ENCODE data around the gene BNC2.

The BNC2 gene

DNA sequence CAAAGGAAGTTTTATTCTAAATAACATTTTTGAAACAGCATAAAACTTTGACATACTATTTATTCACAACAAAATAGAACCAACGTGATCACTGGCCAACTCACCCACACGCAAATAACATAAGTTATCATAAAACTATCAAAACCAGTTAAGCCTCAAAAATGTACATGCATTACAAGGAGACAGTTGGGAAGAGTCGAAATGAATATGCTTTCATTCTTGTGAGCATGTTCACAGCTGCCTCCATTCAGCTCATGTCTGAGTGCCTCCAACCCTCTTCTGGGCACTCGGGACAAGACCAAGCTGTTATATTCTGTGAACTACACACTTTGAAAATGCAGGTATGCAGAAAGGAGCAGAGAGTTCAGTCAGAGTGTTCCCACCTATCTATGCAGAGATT lies 284.9 kb downstream of the BNC2 start:
- TF ChIP-seq, protein P1, sequence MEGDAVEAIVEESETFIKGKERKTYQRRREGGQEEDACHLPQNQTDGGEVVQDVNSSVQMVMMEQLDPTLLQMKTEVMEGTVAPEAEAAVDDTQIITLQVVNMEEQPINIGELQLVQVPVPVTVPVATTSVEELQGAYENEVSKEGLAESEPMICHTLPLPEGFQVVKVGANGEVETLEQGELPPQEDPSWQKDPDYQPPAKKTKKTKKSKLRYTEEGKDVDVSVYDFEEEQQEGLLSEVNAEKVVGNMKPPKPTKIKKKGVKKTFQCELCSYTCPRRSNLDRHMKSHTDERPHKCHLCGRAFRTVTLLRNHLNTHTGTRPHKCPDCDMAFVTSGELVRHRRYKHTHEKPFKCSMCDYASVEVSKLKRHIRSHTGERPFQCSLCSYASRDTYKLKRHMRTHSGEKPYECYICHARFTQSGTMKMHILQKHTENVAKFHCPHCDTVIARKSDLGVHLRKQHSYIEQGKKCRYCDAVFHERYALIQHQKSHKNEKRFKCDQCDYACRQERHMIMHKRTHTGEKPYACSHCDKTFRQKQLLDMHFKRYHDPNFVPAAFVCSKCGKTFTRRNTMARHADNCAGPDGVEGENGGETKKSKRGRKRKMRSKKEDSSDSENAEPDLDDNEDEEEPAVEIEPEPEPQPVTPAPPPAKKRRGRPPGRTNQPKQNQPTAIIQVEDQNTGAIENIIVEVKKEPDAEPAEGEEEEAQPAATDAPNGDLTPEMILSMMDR (IDR thresholded peaks at IDR 0.05) = no peak

DNA sequence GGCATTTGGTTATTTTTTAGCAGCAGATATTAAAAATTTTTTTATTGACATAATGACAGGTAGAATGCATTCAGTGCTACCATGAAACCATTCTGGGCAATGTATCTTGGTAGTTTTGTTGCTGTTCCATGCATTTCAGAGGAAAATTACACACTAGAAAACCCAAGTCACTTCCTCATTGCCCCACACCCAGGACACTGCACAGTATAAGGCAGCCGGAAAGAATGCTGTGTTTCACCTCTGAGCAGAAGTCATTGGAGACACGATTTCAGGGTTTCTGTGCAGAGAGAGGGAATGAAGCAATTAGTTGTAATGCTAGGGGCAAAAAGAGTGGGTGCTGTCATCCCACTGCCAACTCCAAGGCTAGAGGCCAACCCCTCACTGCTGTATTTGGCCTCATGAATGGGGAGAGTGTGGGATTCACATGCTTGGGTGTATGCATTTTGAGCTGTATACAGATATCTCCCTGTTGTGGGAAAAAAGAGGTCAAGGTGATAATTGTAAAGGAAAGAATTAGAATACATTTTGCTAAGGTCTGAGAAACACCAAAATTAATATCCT lies 290.5 kb downstream of the BNC2 start:
- Histone ChIP-seq H3K27me3 (ENCODE audit: control insufficient read depth, insufficient read depth, low read length) (no peaks in the 10 kb centered on the region), H3K9ac (no peak overlapping the region), H2AFZ (no peak overlapping the region), H3K79me2 (no peaks in the 10 kb centered on the region), H3K4me2 (ENCODE audit: low read length) (no peak overlapping the region), H3K36me3 (ENCODE audit: control insufficient read depth, insufficient read depth, low read length) (no peaks in the 10 kb centered on the region), H3K9me3 (ENCODE audit: control insufficient read depth, low read length) (no peaks in the 10 kb centered on the region), H3K27ac (no peak overlapping the region), H3K4me3 (ENCODE audit: low read depth, low read length) (no peak overlapping the region), H3K4me1 (no peaks in the 10 kb centered on the region)
- TF ChIP-seq, protein P1 (IDR thresholded peaks at IDR 0.05) = no peak

More for the DNA sequence above, 284.9 kb downstream of the BNC2 start:
- no peaks in the 10 kb centered on the region for H3K4me1 ChIP-seq
- no peak overlapping the region for H3K4me2 ChIP-seq (ENCODE audit: low read length)
- H3K36me3 ChIP-seq (ENCODE audit: control insufficient read depth, insufficient read depth, low read length) = no peaks in the 10 kb centered on the region
- no peaks in the 10 kb centered on the region for H3K79me2 ChIP-seq
- no peak overlapping the region for H3K27ac ChIP-seq
- no peaks in the 10 kb centered on the region for H3K27me3 ChIP-seq (ENCODE audit: control insufficient read depth, insufficient read depth, low read length)
- no peak overlapping the region for H2AFZ ChIP-seq
- no peak overlapping the region for H3K9ac ChIP-seq
- no peak overlapping the region for H3K4me3 ChIP-seq (ENCODE audit: low read depth, low read length)
- H3K9me3 ChIP-seq (ENCODE audit: control insufficient read depth, low read length) = no peaks in the 10 kb centered on the region

DNA sequence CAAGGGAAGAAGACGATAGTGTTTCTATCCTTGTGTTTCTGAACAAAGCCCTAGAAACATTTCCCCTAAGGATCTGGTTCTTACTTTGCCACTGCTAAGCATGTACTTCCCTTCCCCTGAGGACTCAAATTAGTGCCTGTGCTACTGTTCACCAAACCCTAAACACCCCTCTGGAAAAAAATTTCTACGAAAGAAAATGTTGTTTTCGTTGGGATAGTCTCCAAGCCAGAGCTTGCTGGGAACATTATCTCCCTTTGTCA lies 294.6 kb downstream of the BNC2 start:
- Histone ChIP-seq H2AFZ (no peak overlapping the region), H3K4me1 (no peaks in the 10 kb centered on the region), H3K36me3 (ENCODE audit: control insufficient read depth, insufficient read depth, low read length) (no peaks in the 10 kb centered on the region), H3K4me2 (ENCODE audit: low read length) (no peak overlapping the region), H3K27ac (no peak overlapping the region), H3K9me3 (ENCODE audit: control insufficient read depth, low read length) (no peaks in the 10 kb centered on the region), H3K27me3 (ENCODE audit: control insufficient read depth, insufficient read depth, low read length) (no peaks in the 10 kb centered on the region), H3K4me3 (ENCODE audit: low read depth, low read length) (no peak overlapping the region), H3K9ac (no peak overlapping the region), H3K79me2 (no peaks in the 10 kb centered on the region)
- TF ChIP-seq, protein P1 (IDR thresholded peaks at IDR 0.05) = no peak

DNA sequence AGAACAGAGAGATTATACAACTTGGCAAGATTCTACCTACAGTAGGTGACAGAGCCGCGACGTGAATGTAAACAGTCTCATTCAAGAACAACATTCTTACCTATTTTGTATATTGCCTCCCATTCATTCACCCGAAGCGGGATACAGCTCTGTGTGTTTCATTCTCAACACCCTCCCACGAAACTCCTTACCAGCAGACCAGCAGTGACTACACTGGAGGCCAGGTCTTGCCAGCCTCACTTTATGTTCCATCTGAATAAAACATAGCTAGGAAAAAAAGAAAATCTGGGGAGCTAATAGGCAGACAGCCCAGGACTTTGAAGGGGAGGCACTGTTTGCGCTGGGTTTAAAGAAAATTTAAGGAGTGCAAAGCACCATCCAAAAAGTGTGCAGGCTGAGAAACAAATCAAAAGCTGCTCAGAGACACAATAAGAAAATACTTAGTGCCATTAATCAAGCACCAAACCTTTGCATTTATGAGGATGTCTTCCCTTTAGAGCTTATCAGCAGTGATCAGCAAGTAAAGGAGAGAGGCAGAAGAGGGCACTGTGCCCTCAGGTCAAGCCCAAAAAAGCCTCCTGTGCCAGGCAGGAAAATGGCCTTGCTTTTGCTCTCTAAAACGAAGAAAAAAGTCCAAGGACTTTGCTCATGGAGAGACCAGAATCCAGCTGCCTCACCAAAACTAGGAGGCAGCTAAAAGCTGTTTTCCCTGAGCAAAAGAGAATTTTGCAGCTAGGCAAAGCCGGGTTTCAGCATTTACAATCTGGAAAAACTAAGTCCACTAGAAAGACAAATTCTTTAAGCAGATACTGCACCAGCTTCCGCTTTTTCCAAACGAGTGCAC lies 295.1 kb downstream of the BNC2 start:
- no peaks in the 10 kb centered on the region for H3K27me3 ChIP-seq (ENCODE audit: control insufficient read depth, insufficient read depth, low read length)
- no peaks in the 10 kb centered on the region for H3K4me1 ChIP-seq
- no peaks in the 10 kb centered on the region for H3K9me3 ChIP-seq (ENCODE audit: control insufficient read depth, low read length)
- no peak overlapping the region for H3K4me2 ChIP-seq (ENCODE audit: low read length)
- H3K27ac ChIP-seq = no peak overlapping the region
- H3K36me3 ChIP-seq (ENCODE audit: control insufficient read depth, insufficient read depth, low read length) = no peaks in the 10 kb centered on the region
- no peaks in the 10 kb centered on the region for H3K79me2 ChIP-seq
- no peak overlapping the region for H3K9ac ChIP-seq
- no peak overlapping the region for H3K4me3 ChIP-seq (ENCODE audit: low read depth, low read length)
- TF ChIP-seq, protein P1 (IDR thresholded peaks at IDR 0.05) = no peak
- H2AFZ ChIP-seq = no peak overlapping the region

Measured in parathyroid adenoma (tissue), 2 donors.